ENCODE data around the gene VIPR1. TPM values are rescaled to one million over a fixed set of nuclear protein-coding genes. Genes with fewer than 3 reads are reported as not detected.

VIPR1 gene
- total and polyA plus RNA-seq, 2 donors (not counting 1 experiment from before 2014, with no cell fraction given): 0.79 to 5.8 TPM

DNA sequence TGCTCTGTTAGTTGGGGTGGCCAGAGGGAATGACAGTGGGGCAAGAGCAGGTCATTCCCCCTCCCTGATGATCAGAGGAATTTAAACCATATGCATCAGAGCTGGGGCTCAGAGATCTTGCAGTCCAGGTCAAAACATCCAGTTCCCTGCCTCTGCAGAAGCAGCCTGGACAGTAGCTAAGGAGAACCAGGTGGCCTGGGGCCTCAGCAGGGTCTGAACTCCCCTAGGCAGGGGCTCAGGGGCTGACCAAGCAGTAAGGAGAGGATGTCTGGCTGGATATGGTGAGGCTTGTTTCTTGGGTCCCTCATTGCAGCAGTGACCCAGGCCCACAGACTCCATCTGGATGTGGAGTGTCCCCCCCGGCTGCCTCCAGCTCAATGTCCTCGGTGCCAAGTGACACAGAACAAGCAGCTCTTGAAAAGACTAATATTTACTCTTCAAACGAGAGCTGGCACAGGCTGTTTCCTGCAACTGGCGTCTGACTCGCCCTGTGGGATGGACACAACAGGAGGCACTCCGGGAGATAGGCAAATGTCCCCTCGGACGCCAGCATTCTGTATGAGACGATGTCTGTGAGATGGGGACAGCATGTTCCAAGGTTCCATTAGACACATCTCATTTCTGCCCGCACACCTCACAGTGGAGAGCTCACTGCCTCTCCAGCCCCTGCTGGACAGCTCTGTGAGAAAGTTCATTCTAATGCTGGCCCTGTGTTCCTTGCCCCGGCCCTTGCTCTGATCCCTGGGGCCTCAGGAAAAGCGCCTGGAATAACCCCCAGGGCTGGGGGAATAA is 42.2 kb downstream of the VIPR1 start:
- no peaks in the 10 kb centered on the region for H3K36me3 ChIP-seq (replicated peaks in 1 of 2; ENCODE audit: control extremely low read depth in 1 of 2, control insufficient read depth in 1 of 2, extremely low read depth in 1 of 2, insufficient read depth in 2 of 2, low read length in 1 of 2)
- intact Hi-C loops (cut with micrococcal nuclease): loop anchor here (5.0 kb wide), 1 partner anchor 117 kb away; no protein-coding TSS in a partner anchor
- Mint-ChIP-seq H3K9me3 (ENCODE audit: insufficient read depth) (no peaks in the 10 kb centered on the region), H3K4me3 (no peak overlapping the region), H3K4me1 (no peaks in the 10 kb centered on the region), H3K27ac (no peak overlapping the region), H3K27me3 (no peaks in the 10 kb centered on the region)
- ATAC-seq (ENCODE audit: low read depth): no peak
- ChIA-PET CTCF (interaction anchor here (1.0 to 9.0 kb wide), 8 partner anchors 9 to 446 kb away, joined by 3 to 71 read pairs (median 5); partner anchors contain the start of gene VIPR1), POLR2A (no interaction called here)
- no peaks in the 10 kb centered on the region for H3K27me3 ChIP-seq (replicated peaks in 1 of 4; ENCODE audit: control extremely low read depth in 1 of 4, control insufficient read depth in 3 of 4, insufficient read depth in 4 of 4, low read length in 3 of 4)
- no peak overlapping the region for H3K4me3 ChIP-seq (ENCODE audit: control extremely low read depth in 1 of 5, extremely low read depth in 1 of 5, insufficient read depth in 1 of 5, low read depth in 2 of 5, low read length in 4 of 5)
- 92% methylated on average over 11 of the region's 12 CpGs for WGBS (ENCODE audit: insufficient coverage)
- H3K4me1 ChIP-seq (ENCODE audit: control insufficient read depth in 2 of 2, insufficient read depth in 2 of 2, low read length in 2 of 2): peaks cover 0 to 3% of the 10 kb centered on the region in 2 donors
- H2AFZ ChIP-seq (ENCODE audit: insufficient read depth, low read depth, low read length, poor library complexity, severe bottlenecking): no peak overlapping the region
- no peaks in the 10 kb centered on the region for H3K79me2 ChIP-seq (ENCODE audit: control insufficient read depth, insufficient read depth, low read length)
- peaks cover 0 to 4% (median 0%) of the 10 kb centered on the region in 3 donors for H3K9me3 ChIP-seq (ENCODE audit: control extremely low read depth in 1 of 3, control insufficient read depth in 2 of 3, insufficient read depth in 1 of 3, low read length in 2 of 3)
- no peak overlapping the region for H3K9ac ChIP-seq (ENCODE audit: low read length)
- no peak overlapping the region for H3K27ac ChIP-seq (ENCODE audit: low read length in 2 of 2)
- no peaks in the 10 kb centered on the region for H4K20me1 ChIP-seq (ENCODE audit: control insufficient read depth, insufficient read depth, low read length, poor library complexity, severe bottlenecking)
- TF ChIP-seq, protein P1, sequence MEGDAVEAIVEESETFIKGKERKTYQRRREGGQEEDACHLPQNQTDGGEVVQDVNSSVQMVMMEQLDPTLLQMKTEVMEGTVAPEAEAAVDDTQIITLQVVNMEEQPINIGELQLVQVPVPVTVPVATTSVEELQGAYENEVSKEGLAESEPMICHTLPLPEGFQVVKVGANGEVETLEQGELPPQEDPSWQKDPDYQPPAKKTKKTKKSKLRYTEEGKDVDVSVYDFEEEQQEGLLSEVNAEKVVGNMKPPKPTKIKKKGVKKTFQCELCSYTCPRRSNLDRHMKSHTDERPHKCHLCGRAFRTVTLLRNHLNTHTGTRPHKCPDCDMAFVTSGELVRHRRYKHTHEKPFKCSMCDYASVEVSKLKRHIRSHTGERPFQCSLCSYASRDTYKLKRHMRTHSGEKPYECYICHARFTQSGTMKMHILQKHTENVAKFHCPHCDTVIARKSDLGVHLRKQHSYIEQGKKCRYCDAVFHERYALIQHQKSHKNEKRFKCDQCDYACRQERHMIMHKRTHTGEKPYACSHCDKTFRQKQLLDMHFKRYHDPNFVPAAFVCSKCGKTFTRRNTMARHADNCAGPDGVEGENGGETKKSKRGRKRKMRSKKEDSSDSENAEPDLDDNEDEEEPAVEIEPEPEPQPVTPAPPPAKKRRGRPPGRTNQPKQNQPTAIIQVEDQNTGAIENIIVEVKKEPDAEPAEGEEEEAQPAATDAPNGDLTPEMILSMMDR (IDR thresholded peaks at IDR 0.05): no peak
- no peak for TF ChIP-seq EZH2 (IDR thresholded peaks at IDR 0.05; ENCODE audit: borderline replicate concordance, insufficient read depth, low read depth, low read length, poor library complexity, severe bottlenecking)
- H3K4me2 ChIP-seq (replicated peaks; ENCODE audit: low read depth, low read length, poor library complexity, severe bottlenecking): no peak overlapping the region
- DNase-seq: no peak

DNA sequence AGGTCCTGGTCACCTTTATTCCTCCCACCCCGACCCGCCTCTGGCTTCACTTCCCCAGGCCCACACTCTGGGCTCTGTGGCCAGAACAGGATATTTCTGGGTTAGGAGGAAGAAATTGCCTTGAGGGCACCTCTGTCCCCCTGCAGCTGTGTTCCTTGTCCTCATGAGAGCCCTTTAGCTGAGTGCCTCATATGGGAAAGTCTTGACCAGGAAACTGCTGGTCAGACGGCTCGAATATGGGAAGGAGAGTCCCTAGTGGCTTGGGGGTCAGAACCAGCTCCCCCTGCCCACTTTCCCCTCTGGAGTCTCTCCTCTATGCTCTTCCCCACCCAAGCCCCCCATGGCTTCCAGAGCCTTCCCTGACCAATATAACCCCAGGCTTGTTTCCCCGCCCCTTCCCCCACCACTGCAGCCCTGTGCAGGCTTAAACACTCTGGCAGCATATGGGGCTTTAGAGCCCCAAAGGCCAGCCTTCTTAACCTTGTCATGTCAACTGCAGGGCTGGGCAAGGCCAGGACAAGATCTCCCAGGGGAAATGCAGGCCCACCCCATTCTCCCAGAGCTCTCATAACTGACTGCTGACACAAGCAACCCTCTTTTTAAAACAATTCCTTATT is 42.9 kb downstream of the VIPR1 start:
- Histone ChIP-seq H3K9me3 (ENCODE audit: control extremely low read depth in 1 of 3, control insufficient read depth in 2 of 3, insufficient read depth in 1 of 3, low read length in 2 of 3) (no peaks in the 10 kb centered on the region), H2AFZ (ENCODE audit: insufficient read depth, low read depth, low read length, poor library complexity, severe bottlenecking) (no peak overlapping the region), H3K4me2 (replicated peaks; ENCODE audit: low read depth, low read length, poor library complexity, severe bottlenecking) (no peak overlapping the region), H3K9ac (ENCODE audit: low read length) (no peak overlapping the region), H3K4me3 (ENCODE audit: control extremely low read depth in 1 of 5, extremely low read depth in 1 of 5, insufficient read depth in 1 of 5, low read depth in 2 of 5, low read length in 4 of 5) (no peak overlapping the region), H3K4me1 (ENCODE audit: control insufficient read depth in 2 of 2, insufficient read depth in 2 of 2, low read length in 2 of 2) (no peaks in the 10 kb centered on the region), H3K27ac (ENCODE audit: low read length in 2 of 2) (no peak overlapping the region), H4K20me1 (ENCODE audit: control insufficient read depth, insufficient read depth, low read length, poor library complexity, severe bottlenecking) (no peaks in the 10 kb centered on the region), H3K36me3 (replicated peaks in 1 of 2; ENCODE audit: control extremely low read depth in 1 of 2, control insufficient read depth in 1 of 2, extremely low read depth in 1 of 2, insufficient read depth in 2 of 2, low read length in 1 of 2) (peaks cover 0 to 2% of the 10 kb centered on the region in 2 experiments), H3K79me2 (ENCODE audit: control insufficient read depth, insufficient read depth, low read length) (no peaks in the 10 kb centered on the region), H3K27me3 (replicated peaks in 1 of 4; ENCODE audit: control extremely low read depth in 1 of 4, control insufficient read depth in 3 of 4, insufficient read depth in 4 of 4, low read length in 3 of 4) (no peaks in the 10 kb centered on the region)
- H3K4me3 Mint-ChIP-seq: no peak overlapping the region
- DNase-seq (no peak), ATAC-seq (ENCODE audit: low read depth) (no peak)
- POLR2A ChIA-PET: no interaction called here
- 100% methylated on average over 1 of the region's 5 CpGs for WGBS (ENCODE audit: insufficient coverage)
- CTCF ChIA-PET: interaction anchor here (1.0 to 9.0 kb wide), 13 partner anchors 9 to 650 kb away, joined by 3 to 71 read pairs (median 4); partner anchors contain the start of genes SEC22C, VIPR1 and ZBTB47
- TF ChIP-seq EZH2 (IDR thresholded peaks at IDR 0.05; ENCODE audit: borderline replicate concordance, insufficient read depth, low read depth, low read length, poor library complexity, severe bottlenecking): no peak
- TF ChIP-seq, protein P1 (IDR thresholded peaks at IDR 0.05): no peak
- H3K9me3 Mint-ChIP-seq (ENCODE audit: insufficient read depth): no peaks in the 10 kb centered on the region
- H3K4me1 Mint-ChIP-seq: no peaks in the 10 kb centered on the region
- H3K27me3 Mint-ChIP-seq: no peaks in the 10 kb centered on the region
- H3K27ac Mint-ChIP-seq: no peak overlapping the region
- intact Hi-C loops (cut with micrococcal nuclease): no loop called here
